HepG2 (cell line): Measurements from ENCODE around the gene CCL23. TPM values are rescaled to one million over a fixed set of nuclear protein-coding genes. Genes with fewer than 3 reads are reported as not detected.

Experiments
- ADNP ChIP-seq: sonication (generic); formaldehyde crosslinking; IDR thresholded peaks from 2 replicates; pipeline ENCODE4 v1.4.0; 2020; ENCODE audit warnings: missing genetic modification reagents
- ELF3 ChIP-seq: IDR thresholded peaks from 2 replicates; pipeline ENCODE4 v1.6.1; 2016; ENCODE audit warnings: missing genetic modification reagents, missing compliant biosample characterization
- HNF1A ChIP-seq, 2 experiments: sonication (generic) in 1 of 2; formaldehyde crosslinking in 1 of 2; IDR thresholded peaks; 2 replicates each; pipeline versions ENCODE4 v1.4.0 to v1.6.1; 2016 to 2020; ENCODE audit warnings: borderline replicate concordance in 1 of 2, low read depth in 1 of 2, mild to moderate bottlenecking in 1 of 2, missing genetic modification reagents in 1 of 2
- IRF9 ChIP-seq: sonication (generic); formaldehyde crosslinking; IDR thresholded peaks from 2 replicates; pipeline ENCODE4 v1.8.0; 2022; ENCODE audit warnings: missing genetic modification reagents, mild to moderate bottlenecking, borderline replicate concordance
- MXD3 ChIP-seq: IDR thresholded peaks from 2 replicates; pipeline ENCODE4 v1.6.1; 2016; ENCODE audit warnings: mild to moderate bottlenecking, missing biosample characterization, missing genetic modification reagents
- PATZ1 ChIP-seq: sonication (generic); formaldehyde crosslinking; IDR thresholded peaks from 2 replicates; pipeline ENCODE4 v1.4.0; 2020; ENCODE audit warnings: missing genetic modification reagents
- ZBTB26 ChIP-seq: IDR thresholded peaks from 2 replicates; pipeline ENCODE4 v1.6.1; 2016; ENCODE audit warnings: missing compliant biosample characterization, missing genetic modification reagents, borderline replicate concordance
- ZFP91 ChIP-seq: sonication (generic); formaldehyde crosslinking; IDR thresholded peaks from 2 replicates; pipeline ENCODE4 v1.9.0; 2022; ENCODE audit warnings: missing genetic modification reagents, mild to moderate bottlenecking, borderline replicate concordance
- ZNF136 ChIP-seq: sonication (generic); formaldehyde crosslinking; IDR thresholded peaks from 2 replicates; pipeline ENCODE4 v1.8.1; 2022; ENCODE audit warnings: low read depth, mild to moderate bottlenecking, moderate library complexity, missing genetic modification reagents
- ZNF503 ChIP-seq: sonication (generic); formaldehyde crosslinking; IDR thresholded peaks from 2 replicates; pipeline ENCODE4 v1.4.0; 2020; ENCODE audit warnings: missing genetic modification reagents
- ZNF530 ChIP-seq: sonication (generic); formaldehyde crosslinking; IDR thresholded peaks from 2 replicates; pipeline ENCODE4 v1.5.0; 2020; ENCODE audit warnings: low read depth, mild to moderate bottlenecking, missing genetic modification reagents
- ZNF552 ChIP-seq: sonication (generic); formaldehyde crosslinking; IDR thresholded peaks from 2 replicates; pipeline ENCODE4 v1.9.0; 2022; ENCODE audit warnings: missing genetic modification reagents, mild to moderate bottlenecking, borderline replicate concordance
- polyA plus RNA-seq, 8 experiments: library from polyadenylated mRNA; depleted of rRNA in 3 of 8; stranded (reverse) in 7 of 8; unstranded in 1 of 8; fragments of >200 nt; fragmentation: Illumina TruSeq in 4 of 8; extraction: Trizol in 4 of 8; gene quantifications; 2 replicates each; pipeline versions ENCODE4 v1.2.1 to v1.2.3, GENCODE V29; 2011 to 2016; ENCODE audit warnings: low read depth in 4 of 8, missing spikeins in 1 of 8, mixed read lengths in 1 of 8; ENCODE audit not compliant: insufficient read depth in 1 of 8
- total RNA-seq, 5 experiments: library from RNA; depleted of rRNA; stranded (reverse); fragments of >200 nt; fragmentation: Illumina TruSeq; extraction: Trizol; gene quantifications; 2 replicates each; pipeline ENCODE4 v1.2.3, GENCODE V29; 2016; ENCODE audit warnings: low read depth in 1 of 5

CCL23 gene
- total and polyA plus RNA-seq, 2 of the 13 experiments (the other 11 are each of a cell fraction or from before 2014, with no cell fraction given): not detected

GRCh38 chr17:35981908-35982330 lies 35.9 kb downstream of the CCL23 start (continued):
- TF ChIP-seq ZFP91 (CRISPR knock-in tag) (no peak; the same call in none of the 2 replicates), ZNF530 (no peak), PATZ1 (CRISPR knock-in tag) (peak; percentile 41; the same call in 1 of the 2 replicates), MXD3 (CRISPR knock-in tag) (0 out of 2 replicates have a peak, but pooled peaks have one; percentile 35), IRF9 (no peak), ZNF503 (CRISPR knock-in tag) (0 out of 2 replicates have a peak, but pooled peaks have one; percentile 49), ZBTB26 (CRISPR knock-in tag) (no peak; the same call in 1 of the 2 replicates), ELF3 (peak; percentile 59), HNF1A (IDR thresholded peaks at IDR 0.05; ENCODE audit: low read depth) (no peak), HNF1A (CRISPR knock-in tag; IDR thresholded peaks at IDR 0.05; ENCODE audit: borderline replicate concordance) (no peak), ZNF136 (CRISPR knock-in tag) (no peak), ADNP (CRISPR knock-in tag) (no peak), ZNF552 (no peak)
